Lung (tissue), 4 donors: ENCODE data around the gene SLC26A3. TPM values are rescaled to one million over a fixed set of nuclear protein-coding genes. Genes with fewer than 3 reads are reported as not detected.

Experiments
- polyA plus RNA-seq, 2 donors: library from polyadenylated mRNA; stranded (reverse); fragments of 200-250 nt; gene quantifications; one replicate each; pipeline ENCODE4 v1.2.1, GENCODE V29; 2013
- total RNA-seq, 2 donors: library from RNA; depleted of rRNA in 1 of 2; stranded (reverse); fragments of >200 nt in 1 of 2; gene quantifications; one replicate each; pipeline ENCODE4 v1.2.1, GENCODE V29; 2014 to 2021
- donor health status: Bipolar disorder and iron deficiency.
- donor health status: healthy.
- donor health status: DM: yes; HTN: yes; CAD: no.

SLC26A3 gene
- total and polyA plus RNA-seq, 4 donors: 0.28 to 0.31 TPM; not detected in 2

Other genes with a start within 250 kb of the SLC26A3 start
- 100 to 1,000 TPM in 1 of 2 donors, 10 to 100 TPM in 1; 39.9 to 101 TPM for gene COG5, start 239.3 kb downstream of the SLC26A3 start, total RNA-seq
- gene COG5, start 239.3 kb downstream of the SLC26A3 start, polyA plus RNA-seq: 10 to 100 TPM in 1 of 2 donors, 1 to 10 TPM in 1; 5.6 to 14.5 TPM
- 10 to 100 TPM in 1 of 2 donors, 1 to 10 TPM in 1; 6.4 to 14.8 TPM for gene DUS4L, start 239.3 kb downstream of the SLC26A3 start, total RNA-seq
- gene DUS4L, start 239.3 kb downstream of the SLC26A3 start, polyA plus RNA-seq: 1 to 10 TPM; 3.5 TPM
- 100 to 1,000 TPM in 1 of 2 donors, 10 to 100 TPM in 1; 49.0 to 109 TPM for gene BCAP29, start 223.0 kb downstream of the SLC26A3 start, total RNA-seq
- 10 to 100 TPM; 49.9 to 51.0 TPM for gene BCAP29, start 223.0 kb downstream of the SLC26A3 start, polyA plus RNA-seq
- 1 to 10 TPM; 2.2 to 5.1 TPM for gene SLC26A4, start 142.4 kb downstream of the SLC26A3 start, total RNA-seq
- 1 to 10 TPM in 1 of 2 donors, under 1 TPM in 1; 0.28 to 8.7 TPM for gene SLC26A4, start 142.4 kb downstream of the SLC26A3 start, polyA plus RNA-seq
- 10 to 100 TPM; 19.7 to 25.2 TPM for gene CBLL1, start 59.1 kb downstream of the SLC26A3 start, total RNA-seq
- 10 to 100 TPM in 1 of 2 donors, 1 to 10 TPM in 1; 5.2 to 10.5 TPM for gene CBLL1, start 59.1 kb downstream of the SLC26A3 start, polyA plus RNA-seq
- gene DLD, start 88.0 kb upstream of the SLC26A3 start, total RNA-seq: 10 to 100 TPM; 66.9 to 93.5 TPM
- gene DLD, start 88.0 kb upstream of the SLC26A3 start, polyA plus RNA-seq: 100 to 1,000 TPM in 1 of 2 donors, 10 to 100 TPM in 1; 19.3 to 101 TPM
- gene LAMB1, start 199.9 kb upstream of the SLC26A3 start, total RNA-seq: 100 to 1,000 TPM; 244 to 285 TPM
- 100 to 1,000 TPM in 1 of 2 donors, 10 to 100 TPM in 1; 95.9 to 103 TPM for gene LAMB1, start 199.9 kb upstream of the SLC26A3 start, polyA plus RNA-seq